MCF 10A (cell line): ENCODE data around the gene CDHR4. TPM values are rescaled to one million over a fixed set of nuclear protein-coding genes. Genes with fewer than 3 reads are reported as not detected.
A peak's percentile ranks its signal among the peaks of the same experiment; 100 is the strongest.
"Not testable (repeated sequence)": the region's sequence is repeated elsewhere in the genome, so short reads cannot be mapped to it uniquely, and the experiment has no call there.

Experiments
- BruUV-seq: library from RNA; stranded (reverse); fragments of 400-500 nt; replicated peaks from 2 replicates; lab custom pipeline; 2021; lab: Mats Ljungman, UMichigan
- CTCF ChIA-PET: fragments of 300-600 bp; sonication (Branson Sonifier 250); formaldehyde crosslinking; extraction: SDS; loops from one replicate; lab custom pipeline; 2021; ENCODE audit warnings: antibody characterized with exemption, inconsistent platforms; lab: Yijun Ruan, JAX
- POLR2A ChIA-PET: fragments of 300-600, 350-650 bp; sonication (Branson Sonifier 250); formaldehyde crosslinking; extraction: SDS; loops from one replicate; lab custom pipeline; 2020; ENCODE audit warnings: antibody characterized with exemption, inconsistent platforms; lab: Yijun Ruan, JAX
- DNase-seq: peaks from one replicate; pipeline ENCODE4 v3.0.0-alpha.2; 2018; ENCODE audit not compliant: unreplicated experiment
- H3K27ac Mint-ChIP-seq: one replicate; pipeline ENCODE4 v1.8.0; 2022; ENCODE audit warnings: mild to moderate bottlenecking, low read depth, mixed read lengths; ENCODE audit not compliant: unreplicated experiment
- H3K27me3 Mint-ChIP-seq: one replicate; pipeline ENCODE4 v1.8.0; 2022; ENCODE audit warnings: mixed read lengths; ENCODE audit not compliant: insufficient read depth, unreplicated experiment
- H3K36me3 Mint-ChIP-seq: one replicate; pipeline ENCODE4 v1.8.0; 2022; ENCODE audit warnings: mild to moderate bottlenecking, moderate library complexity, mixed read lengths; ENCODE audit not compliant: insufficient read depth, unreplicated experiment
- H3K4me1 Mint-ChIP-seq: one replicate; pipeline ENCODE4 v1.8.0; 2022; ENCODE audit warnings: mixed read lengths; ENCODE audit not compliant: insufficient read depth, unreplicated experiment
- H3K4me3 Mint-ChIP-seq: one replicate; pipeline ENCODE4 v1.8.0; 2022; ENCODE audit warnings: mild to moderate bottlenecking, moderate library complexity, mixed read lengths; ENCODE audit not compliant: unreplicated experiment
- H3K9me3 Mint-ChIP-seq: one replicate; pipeline ENCODE4 v1.8.0; 2022; ENCODE audit warnings: mixed read lengths; ENCODE audit not compliant: unreplicated experiment
- CTCF ChIP-seq: fragments of 200-600 bp; IDR thresholded peaks from one replicate; pipeline ENCODE4 v1.8.0; 2022; ENCODE audit warnings: antibody characterized with exemption, mild to moderate bottlenecking; ENCODE audit not compliant: unreplicated experiment
- intact Hi-C: fragments of 100-400 bp; cut with micrococcal nuclease; formaldehyde crosslinking; loops from 2 replicates; pipeline ENCODE4 v1.14.1; 2022
- microRNA-seq: library from miRNA; unstranded; fragments of <30 nt; microRNA quantifications from one replicate; pipeline ENCODE4 v1.2.0, GENCODE V29; 2022
- total RNA-seq: library from RNA; stranded (reverse); gene quantifications from 2 replicates; pipeline ENCODE4 v1.2.3, GENCODE V29; 2022

Gene CDHR4
- total RNA-seq, 1 experiment from 2014 or later: 1.1 TPM

DNA sequence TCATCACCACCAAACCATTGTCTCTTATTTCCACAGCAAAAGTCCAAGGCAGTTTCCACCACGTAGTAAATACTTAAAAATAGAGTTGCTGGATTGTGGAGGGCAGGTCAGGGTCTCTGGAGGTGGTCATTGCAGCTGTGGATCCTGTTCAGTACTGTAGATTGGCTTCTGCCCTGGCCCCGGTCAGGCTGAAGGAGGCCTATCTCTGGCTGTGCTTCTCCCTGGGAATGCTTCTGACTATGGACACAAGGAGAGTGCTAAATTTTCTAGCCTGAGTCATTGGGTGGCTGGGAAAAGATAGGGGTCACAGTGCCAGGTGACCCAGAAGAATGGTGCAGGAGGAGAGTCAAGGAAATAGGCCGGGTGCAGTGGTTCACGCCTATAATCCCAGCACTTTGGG, 49.6 kb downstream of the CDHR4 start:
- no peak overlapping the region for H3K27ac Mint-ChIP-seq
- POLR2A ChIA-PET: interaction anchor here (0.7 kb wide), 2 partner anchors 94 to 262 kb away, joined by 3 read pairs; no protein-coding TSS in a partner anchor
- no peaks in the 10 kb centered on the region for H3K27me3 Mint-ChIP-seq
- no peak overlapping the region for H3K4me3 Mint-ChIP-seq
- no TSS peak for BruUV-seq
- intact Hi-C loops: no loop called here
- peaks cover 14% of the 10 kb centered on the region for H3K4me1 Mint-ChIP-seq
- CTCF ChIA-PET: no interaction called here
- DNase-seq: no peak
- H3K9me3 Mint-ChIP-seq: no peaks in the 10 kb centered on the region
- TF ChIP-seq CTCF: no peak
- peaks cover 47% of the 10 kb centered on the region for H3K36me3 Mint-ChIP-seq

- H3K4me3 Mint-ChIP-seq, BruUV-seq, H3K27me3 Mint-ChIP-seq, H3K9me3 Mint-ChIP-seq, DNase-seq, H3K27ac Mint-ChIP-seq, intact Hi-C loops: not testable (repeated sequence)
- POLR2A ChIA-PET: interaction anchor here (0.6 to 1.9 kb wide), 4 partner anchors 9 to 192 kb away, joined by 3 to 7 read pairs (median 4); partner anchors contain the start of gene GMPPB
- CTCF ChIA-PET: interaction anchor here (0.8 to 1.0 kb wide), 2 partner anchors 37 to 77 kb away, joined by 3 read pairs; partner anchors contain the start of gene IP6K1
- H3K36me3 Mint-ChIP-seq: peaks cover 51% of the 10 kb centered on the region
- peaks cover 22% of the 10 kb centered on the region for H3K4me1 Mint-ChIP-seq
Observed at GRCh38 chr3:49748874-49749273, 50.8 kb downstream of the CDHR4 start.

DNA sequence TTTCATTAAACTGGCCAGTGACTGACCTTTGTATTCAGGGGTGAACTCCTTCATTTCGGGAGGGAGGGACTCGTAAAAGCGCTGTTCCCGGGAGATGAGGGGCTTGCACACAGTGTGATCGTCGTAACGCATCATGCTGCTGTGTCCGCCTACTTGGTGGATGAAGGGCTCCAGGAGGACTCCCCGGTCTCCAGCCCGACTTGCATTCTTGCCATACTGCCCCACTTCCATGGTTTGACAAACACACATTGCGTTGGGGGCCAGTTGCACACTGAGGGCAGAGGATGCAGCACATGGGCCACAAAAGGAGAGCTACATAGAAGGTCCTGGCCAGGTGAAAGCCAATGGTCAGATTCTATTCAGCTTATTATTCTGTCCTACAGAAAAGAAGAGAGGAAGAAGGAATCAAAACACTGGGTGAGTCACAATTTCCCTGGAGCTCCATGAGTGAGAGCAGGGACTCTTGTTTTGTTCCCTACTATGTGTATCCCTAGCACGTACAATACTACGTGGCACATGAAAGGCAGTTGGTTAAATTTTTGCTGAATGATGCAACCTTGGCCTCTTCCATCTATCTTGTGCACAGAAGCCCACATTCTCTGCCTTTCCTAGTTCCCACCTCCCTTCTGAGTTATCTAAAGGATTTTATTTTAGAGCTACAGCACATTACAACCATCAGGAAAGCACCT, 51.7 kb downstream of the CDHR4 start:
- no peak for TF ChIP-seq CTCF
- no peak overlapping the region for H3K4me3 Mint-ChIP-seq
- no peaks in the 10 kb centered on the region for H3K27me3 Mint-ChIP-seq
- intact Hi-C loops: no loop called here
- peak; percentile 63 for DNase-seq
- POLR2A ChIA-PET: interaction anchor here (0.9 to 1.9 kb wide), 3 partner anchors 9 to 25 kb away, joined by 3 to 7 read pairs (median 4); partner anchors contain the start of gene GMPPB
- H3K36me3 Mint-ChIP-seq: peaks cover 45% of the 10 kb centered on the region
- H3K9me3 Mint-ChIP-seq: no peaks in the 10 kb centered on the region
- CTCF ChIA-PET: interaction anchor here (0.8 kb wide), 1 partner anchor 38 kb away, joined by 3 read pairs; the partner anchor contains the start of gene IP6K1
- H3K27ac Mint-ChIP-seq: peak overlapping the region; percentile 32
- BruUV-seq: no TSS peak
- peaks cover 22% of the 10 kb centered on the region for H3K4me1 Mint-ChIP-seq

DNA sequence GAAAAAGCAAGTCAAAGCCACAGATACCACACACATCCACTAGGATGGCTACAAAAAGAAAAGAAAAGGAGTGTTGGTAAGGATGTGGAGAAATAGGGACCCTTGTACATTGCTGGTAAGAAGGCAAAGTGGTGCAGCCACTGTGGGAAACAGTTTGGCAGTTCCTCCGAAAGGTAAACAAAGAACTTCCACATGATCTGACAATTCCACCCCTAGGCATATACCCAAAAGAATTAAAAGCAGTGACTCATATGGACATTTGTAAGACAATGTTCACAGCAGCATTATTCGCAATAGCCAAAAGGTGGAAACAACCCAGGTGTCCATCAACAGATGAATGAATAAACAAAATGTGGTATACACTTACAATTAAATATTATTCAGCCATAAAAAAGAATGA, 53.7 kb downstream of the CDHR4 start:
- DNase-seq: peak; percentile 88
- ChIA-PET POLR2A (interaction anchor here (0.7 to 2.0 kb wide), 2 partner anchors 17 to 480 kb away, joined by 3 to 8 read pairs; no protein-coding TSS in a partner anchor), CTCF (interaction anchor here (0.8 kb wide), 1 partner anchor 54 kb away, joined by 4 read pairs; no protein-coding TSS in a partner anchor)
- Mint-ChIP-seq H3K9me3 (no peaks in the 10 kb centered on the region), H3K27ac (peak overlapping the region; percentile 35), H3K4me3 (no peak overlapping the region), H3K4me1 (peaks cover 22% of the 10 kb centered on the region), H3K27me3 (no peaks in the 10 kb centered on the region), H3K36me3 (peaks cover 60% of the 10 kb centered on the region)
- no TSS peak for BruUV-seq
- TF ChIP-seq CTCF: no peak
- intact Hi-C loops: no loop called here

Small RNAs within 50 kb of the gene (microRNA-seq; reads per million reads assigned to microRNA genes)
- gene MIR5193: not detected

Other genes starting within 250 kb of the CDHR4 start
- gene BSN, start 245.4 kb downstream of the CDHR4 start, total RNA-seq: 0.10 and 0.37 TPM in 2 replicates
- gene APEH, start 125.5 kb downstream of the CDHR4 start, total RNA-seq: 95.8 and 127 TPM in 2 replicates
- 16.3 and 18.2 TPM in 2 replicates for gene MST1, start 110.4 kb downstream of the CDHR4 start, total RNA-seq
- gene RNF123, start 110.3 kb downstream of the CDHR4 start, total RNA-seq: 47.8 and 48.6 TPM in 2 replicates
- 0.79 TPM in 1 of 2 replicates, not detected in the other for gene AMIGO3, start 80.2 kb downstream of the CDHR4 start, total RNA-seq
- gene GMPPB, start 75.9 kb downstream of the CDHR4 start, total RNA-seq: 84.3 and 88.1 TPM in 2 replicates
- gene IP6K1, start 13.3 kb downstream of the CDHR4 start, total RNA-seq: 43.4 and 44.8 TPM in 2 replicates
- 4.8 and 7.4 TPM in 2 replicates for gene INKA1, start 3.4 kb upstream of the CDHR4 start, total RNA-seq
- 3.8 and 6.6 TPM in 2 replicates for gene UBA7, start 14.1 kb upstream of the CDHR4 start, total RNA-seq
- gene TRAIP, start 56.7 kb upstream of the CDHR4 start, total RNA-seq: 7.1 and 9.3 TPM in 2 replicates
- gene CAMKV, start 70.0 kb upstream of the CDHR4 start, total RNA-seq: not detected in 2 replicates
- gene MST1R, start 104.0 kb upstream of the CDHR4 start, total RNA-seq: 66.4 and 103 TPM in 2 replicates
- 9.6 and 18.6 TPM in 2 replicates for gene MON1A, start 129.9 kb upstream of the CDHR4 start, total RNA-seq
- 58.0 and 65.8 TPM in 2 replicates for gene RBM6, start 140.3 kb upstream of the CDHR4 start, total RNA-seq